ENCODE results near the gene PHF21A. TPM values are rescaled to one million over a fixed set of nuclear protein-coding genes. Genes with fewer than 3 reads are reported as not detected.

PHF21A gene
- total RNA-seq, 1 donor from 2014 or later, result 3.4 TPM

- no peaks in the 10 kb centered on the region for H3K36me3 ChIP-seq (ENCODE audit: control insufficient read depth, insufficient read depth, low read length)
- H3K4me3 ChIP-seq (ENCODE audit: low read depth, low read length), result no peak overlapping the region
- DNase-seq (ENCODE audit: low read depth), result no peak
- no peak for TF ChIP-seq CTCF (IDR thresholded peaks at IDR 0.05; ENCODE audit: insufficient read depth, low read length, severe bottlenecking)
- no peak for FAIRE-seq
- no peaks in the 10 kb centered on the region for H3K27me3 ChIP-seq (ENCODE audit: control insufficient read depth, insufficient read depth, low read length)
Observed at GRCh38 chr11:46048198-46048597, 73.1 kb downstream of the PHF21A start.

GRCh38 chr11:46047520-46047919 is 73.7 kb downstream of the PHF21A start:
- Histone ChIP-seq H3K4me3 (ENCODE audit: low read depth, low read length) (no peak overlapping the region), H3K36me3 (ENCODE audit: control insufficient read depth, insufficient read depth, low read length) (no peaks in the 10 kb centered on the region), H3K27me3 (ENCODE audit: control insufficient read depth, insufficient read depth, low read length) (no peaks in the 10 kb centered on the region)
- peak; percentile 86 for DNase-seq (ENCODE audit: low read depth)
- no peak for TF ChIP-seq CTCF (IDR thresholded peaks at IDR 0.05; ENCODE audit: insufficient read depth, low read length, severe bottlenecking)
- no peak for FAIRE-seq

GRCh38 chr11:46045811-46046210 is 75.4 kb downstream of the PHF21A start:
- TF ChIP-seq CTCF (IDR thresholded peaks at IDR 0.05; ENCODE audit: insufficient read depth, low read length, severe bottlenecking), result no peak
- DNase-seq (ENCODE audit: low read depth), result no peak
- H3K27me3 ChIP-seq (ENCODE audit: control insufficient read depth, insufficient read depth, low read length), result no peaks in the 10 kb centered on the region
- H3K36me3 ChIP-seq (ENCODE audit: control insufficient read depth, insufficient read depth, low read length), result no peaks in the 10 kb centered on the region
- no peak overlapping the region for H3K4me3 ChIP-seq (ENCODE audit: low read depth, low read length)
- FAIRE-seq, result no peak

GRCh38 chr11:46044601-46045000 is 76.7 kb downstream of the PHF21A start:
- H3K36me3 ChIP-seq (ENCODE audit: control insufficient read depth, insufficient read depth, low read length), result no peaks in the 10 kb centered on the region
- DNase-seq (ENCODE audit: low read depth) (no peak), FAIRE-seq (no peak)
- TF ChIP-seq CTCF (IDR thresholded peaks at IDR 0.05; ENCODE audit: insufficient read depth, low read length, severe bottlenecking), result no peak
- H3K4me3 ChIP-seq (ENCODE audit: low read depth, low read length), result no peak overlapping the region
- no peaks in the 10 kb centered on the region for H3K27me3 ChIP-seq (ENCODE audit: control insufficient read depth, insufficient read depth, low read length)

- DNase-seq (ENCODE audit: low read depth) (no peak), FAIRE-seq (no peak)
- Histone ChIP-seq H3K36me3 (ENCODE audit: control insufficient read depth, insufficient read depth, low read length) (no peaks in the 10 kb centered on the region), H3K4me3 (ENCODE audit: low read depth, low read length) (no peak overlapping the region), H3K27me3 (ENCODE audit: control insufficient read depth, insufficient read depth, low read length) (no peaks in the 10 kb centered on the region)
- no peak for TF ChIP-seq CTCF (IDR thresholded peaks at IDR 0.05; ENCODE audit: insufficient read depth, low read length, severe bottlenecking)
Observed at GRCh38 chr11:46039990-46040389, 81.3 kb downstream of the PHF21A start.

- DNase-seq (ENCODE audit: low read depth) (no peak), FAIRE-seq (no peak)
- no peaks in the 10 kb centered on the region for H3K27me3 ChIP-seq (ENCODE audit: control insufficient read depth, insufficient read depth, low read length)
- no peaks in the 10 kb centered on the region for H3K36me3 ChIP-seq (ENCODE audit: control insufficient read depth, insufficient read depth, low read length)
- TF ChIP-seq CTCF (IDR thresholded peaks at IDR 0.05; ENCODE audit: insufficient read depth, low read length, severe bottlenecking), result no peak
- H3K4me3 ChIP-seq (ENCODE audit: low read depth, low read length), result no peak overlapping the region
Observed at GRCh38 chr11:46038529-46038928, 82.7 kb downstream of the PHF21A start.

All from bronchial epithelial cell (primary cell).